Skin of body (tissue), 2 donors: ENCODE measurements around the gene VIPR2. TPM values are rescaled to one million over a fixed set of nuclear protein-coding genes. Genes with fewer than 3 reads are reported as not detected.

Source experiments
- DNase-seq: peaks from one replicate; lab custom pipeline; 2025; lab: John Stamatoyannopoulos, UW
- total RNA-seq: library from RNA; depleted of rRNA; stranded (reverse); fragments of >200 nt; gene quantifications from one replicate; pipeline ENCODE4 v1.2.3, GENCODE V29; 2014

VIPR2 gene
- total RNA-seq, 1 donor from 2014 or later = 0.99 TPM

DNA sequence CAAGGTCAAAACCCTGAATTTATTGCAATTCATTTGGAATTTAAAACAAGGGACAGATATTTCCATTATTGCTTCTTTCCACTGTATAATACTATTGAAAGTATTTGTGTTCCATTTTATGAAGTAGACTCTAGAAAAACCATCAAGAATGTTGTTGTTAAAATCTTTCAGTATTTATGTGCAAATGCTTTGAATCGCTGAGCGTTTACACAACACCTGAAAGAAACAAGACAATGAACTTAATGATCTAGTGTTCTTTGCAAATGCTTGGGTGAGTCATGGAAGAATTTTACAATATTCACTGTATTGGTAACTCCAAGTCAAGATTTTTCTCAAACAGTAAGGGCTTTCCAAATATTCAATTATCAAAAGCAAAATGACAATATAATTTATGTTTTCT, 97.1 kb downstream of the VIPR2 start:
- no peak for DNase-seq

DNA sequence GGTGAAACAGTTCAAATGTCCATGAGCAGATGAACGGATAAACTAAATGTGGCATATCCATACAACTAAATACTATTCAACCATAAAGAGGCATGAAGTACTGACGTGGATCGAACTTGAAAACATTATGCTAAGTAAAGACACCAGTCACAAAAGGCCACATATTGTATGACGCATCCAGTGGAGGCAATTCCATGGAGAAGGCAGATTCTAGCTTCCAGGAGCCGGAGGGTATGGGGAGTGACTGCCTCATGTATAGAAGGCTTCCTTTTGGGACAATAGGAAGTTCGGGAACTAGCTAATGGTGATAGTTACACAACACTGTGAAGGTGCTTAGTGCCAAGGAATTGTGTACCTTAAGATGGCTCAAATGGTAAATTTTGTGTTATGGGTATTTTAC, 98.4 kb downstream of the VIPR2 start:
- DNase-seq = no peak

DNA sequence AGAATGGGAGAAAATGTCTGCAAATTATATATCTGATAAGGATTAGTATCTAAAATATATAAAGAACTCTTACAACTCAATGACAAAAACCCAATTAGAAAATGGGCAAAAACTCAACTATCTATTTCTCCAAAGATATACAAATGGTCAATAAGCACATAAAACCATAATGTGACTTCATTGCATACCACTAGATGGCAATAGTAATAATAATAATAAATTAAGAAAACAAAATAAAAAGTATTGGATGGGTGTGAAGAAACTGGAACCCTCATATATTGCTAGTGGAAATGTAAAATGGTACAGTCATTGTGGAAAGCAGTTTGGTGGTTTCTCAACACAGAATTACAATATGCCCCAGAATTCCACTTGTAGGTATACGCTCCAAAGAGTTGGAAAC, 98.8 kb downstream of the VIPR2 start:
- DNase-seq = no peak

DNA sequence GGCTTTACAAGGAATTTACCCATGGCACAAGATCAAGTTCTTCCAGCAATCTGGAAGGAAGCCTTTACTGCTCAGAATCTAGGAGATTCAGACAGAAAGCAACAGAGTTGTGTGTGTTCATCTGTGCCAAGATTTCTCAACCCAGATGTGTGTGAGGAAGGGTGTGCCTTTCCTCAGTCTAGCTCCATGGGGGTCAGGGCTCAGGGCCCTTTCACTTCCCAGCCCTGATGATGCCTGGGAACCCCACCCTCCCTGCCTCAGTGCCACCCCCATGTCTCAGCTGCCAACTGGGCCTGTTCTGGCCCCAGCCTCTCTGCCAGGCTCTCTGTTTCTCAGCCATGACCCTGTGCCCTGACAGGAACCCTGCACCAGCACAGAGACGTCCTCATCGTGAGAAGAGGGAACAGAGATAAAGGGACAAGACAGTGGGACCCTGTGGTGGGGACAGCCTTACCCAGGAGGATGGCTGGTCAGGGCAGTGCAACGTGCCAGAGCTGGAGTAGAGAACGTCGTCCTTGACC, 102.0 kb downstream of the VIPR2 start:
- DNase-seq = peak; percentile 46

DNA sequence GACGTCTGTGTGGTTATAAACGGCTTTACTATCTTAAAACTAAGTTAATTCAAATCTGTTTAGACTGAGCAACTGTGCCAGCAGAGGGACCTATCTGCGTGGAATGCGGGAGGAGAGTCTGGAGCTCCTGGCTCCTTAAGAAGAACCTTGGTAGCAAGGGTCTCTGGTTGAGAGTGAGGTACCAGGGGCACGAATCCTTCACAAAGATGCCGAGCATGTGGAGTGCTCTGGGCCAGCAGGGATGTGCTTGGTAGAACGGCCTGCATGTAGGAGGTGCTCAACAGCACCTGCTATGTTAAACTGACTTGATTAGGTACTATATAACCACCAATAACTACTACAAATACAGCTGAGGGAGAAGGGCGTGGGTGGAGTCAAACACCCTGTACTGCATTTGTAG, 102.6 kb downstream of the VIPR2 start:
- DNase-seq = no peak

DNA sequence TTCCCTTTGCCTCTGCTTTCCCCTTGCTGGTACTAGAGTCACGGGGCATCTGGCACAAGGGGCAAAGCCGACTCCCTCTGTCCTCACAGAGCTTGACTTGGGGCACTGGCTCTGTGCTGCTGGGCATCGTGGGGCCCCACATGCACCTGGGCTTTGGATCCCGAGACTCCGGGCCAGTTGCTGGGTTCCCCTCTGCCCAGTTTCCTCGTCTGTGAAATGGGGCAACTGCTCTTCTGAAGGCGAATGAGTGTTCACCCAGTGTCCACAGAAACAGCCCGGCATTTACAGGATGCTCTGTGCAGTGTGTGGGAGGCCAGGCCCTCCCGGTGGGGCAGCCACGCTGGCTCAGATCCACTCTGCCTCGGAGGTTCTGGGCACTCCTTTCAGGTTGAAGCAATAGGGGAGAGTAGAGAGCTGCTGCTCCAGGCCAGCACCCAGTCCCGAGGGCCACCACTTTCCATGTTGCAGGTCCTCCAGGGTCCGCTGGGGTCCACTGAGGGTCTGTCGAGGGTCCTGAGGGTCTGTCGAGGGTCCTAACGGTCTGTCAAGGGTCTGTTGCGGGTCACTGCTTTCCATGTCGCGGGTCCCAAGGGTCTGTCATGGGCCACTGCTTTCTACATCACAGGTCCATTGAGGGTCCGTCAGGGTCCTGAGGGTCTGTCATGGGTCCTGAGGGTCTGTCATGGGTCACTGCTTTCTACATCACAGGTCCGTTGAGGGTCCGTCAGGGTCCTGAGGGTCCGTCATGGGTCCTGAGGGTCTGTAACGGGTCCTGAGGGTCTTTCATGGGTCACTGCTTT, 103.6 kb downstream of the VIPR2 start:
- DNase-seq = no peak

DNA sequence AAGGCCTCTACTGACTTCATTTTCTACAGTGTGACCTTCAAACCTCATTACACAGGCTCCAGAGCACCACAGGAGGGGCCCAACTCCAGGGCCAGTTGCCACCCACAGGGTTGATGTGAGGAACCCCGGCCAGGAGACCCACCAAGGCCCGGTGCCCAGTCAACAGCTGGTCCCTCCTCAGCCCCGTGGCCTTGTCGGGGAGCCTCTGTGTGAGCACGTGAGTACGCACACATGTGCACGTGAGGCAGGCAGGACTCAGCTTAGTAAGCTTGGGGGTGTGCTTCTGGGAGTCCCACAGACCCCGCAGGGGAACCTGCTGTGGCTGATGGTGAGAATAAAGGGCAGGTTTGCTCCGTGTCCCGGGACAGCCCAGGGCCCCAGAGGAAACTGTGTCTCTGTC, 104.5 kb downstream of the VIPR2 start:
- DNase-seq = no peak

DNA sequence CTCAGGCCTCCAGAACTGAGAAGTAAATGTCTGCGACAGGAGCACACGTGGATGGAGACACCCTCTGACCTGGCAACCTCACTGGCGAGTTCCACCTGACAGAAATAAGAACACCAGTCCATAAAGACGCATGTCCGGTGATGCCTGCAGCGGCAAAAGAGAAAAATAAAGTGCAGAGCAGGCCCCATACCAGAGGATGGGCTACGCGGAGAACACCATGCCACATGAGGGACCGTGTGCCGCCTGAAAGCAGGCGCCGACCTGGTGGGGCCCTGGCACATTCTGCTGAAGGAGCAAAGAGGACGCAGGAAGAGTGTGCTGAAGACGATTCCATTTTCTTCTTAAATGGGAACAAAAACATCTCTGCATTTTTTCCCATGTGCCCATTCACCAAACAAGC, 105.0 kb downstream of the VIPR2 start:
- DNase-seq = no peak

DNA sequence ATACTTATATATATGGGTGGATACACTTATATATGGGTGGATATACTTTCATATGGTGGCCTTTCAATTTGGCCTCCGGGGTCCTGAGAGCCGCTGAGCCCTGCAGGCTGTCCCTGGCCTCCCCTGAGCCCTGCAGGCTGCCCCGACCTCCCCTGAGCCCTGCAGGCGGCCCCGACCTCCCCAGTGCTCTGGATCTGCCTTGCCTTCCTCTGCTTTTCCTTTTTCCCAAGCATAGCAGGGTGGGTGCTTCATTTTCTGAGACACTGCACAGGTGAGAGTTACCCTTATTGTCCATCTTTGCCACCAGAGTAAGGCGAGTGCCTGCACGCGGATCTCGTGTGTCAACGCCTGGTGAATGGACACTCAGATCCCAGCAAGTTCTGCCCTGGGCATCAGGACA, 106.6 kb downstream of the VIPR2 start:
- DNase-seq = no peak

DNA sequence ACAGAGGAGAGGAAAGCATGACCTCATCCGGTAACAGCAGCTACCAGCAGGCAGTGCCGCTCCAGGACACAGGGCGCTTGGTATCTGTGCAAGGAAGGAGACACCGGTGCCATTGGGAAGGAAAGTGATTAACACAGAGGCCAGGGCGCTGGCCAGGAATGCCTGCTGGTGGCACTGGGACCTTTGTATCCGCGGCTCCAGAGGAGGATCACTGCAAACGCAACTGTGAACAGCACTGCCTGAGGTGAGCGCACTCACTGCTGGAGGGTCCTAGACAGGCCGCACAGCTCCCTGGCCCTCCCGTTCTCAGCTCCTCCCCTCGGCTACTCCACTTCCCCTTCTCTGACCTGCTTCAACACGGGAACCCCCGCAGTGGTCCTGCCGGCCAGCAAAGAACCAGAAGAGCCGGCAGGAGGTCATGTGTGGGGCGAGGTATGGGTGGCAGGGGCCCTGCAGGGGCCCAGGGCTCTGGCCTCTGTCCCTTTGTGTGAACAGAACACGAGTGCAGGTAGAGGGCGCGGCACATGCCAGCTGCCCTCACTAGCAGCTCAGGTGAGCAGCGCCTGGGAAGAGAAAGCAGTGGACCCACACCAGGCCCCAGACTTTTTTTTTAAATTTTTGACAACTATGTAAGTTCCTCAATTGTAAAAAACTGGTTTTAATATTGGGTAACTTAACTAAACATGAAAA, 107.6 kb downstream of the VIPR2 start:
- DNase-seq = no peak

DNA sequence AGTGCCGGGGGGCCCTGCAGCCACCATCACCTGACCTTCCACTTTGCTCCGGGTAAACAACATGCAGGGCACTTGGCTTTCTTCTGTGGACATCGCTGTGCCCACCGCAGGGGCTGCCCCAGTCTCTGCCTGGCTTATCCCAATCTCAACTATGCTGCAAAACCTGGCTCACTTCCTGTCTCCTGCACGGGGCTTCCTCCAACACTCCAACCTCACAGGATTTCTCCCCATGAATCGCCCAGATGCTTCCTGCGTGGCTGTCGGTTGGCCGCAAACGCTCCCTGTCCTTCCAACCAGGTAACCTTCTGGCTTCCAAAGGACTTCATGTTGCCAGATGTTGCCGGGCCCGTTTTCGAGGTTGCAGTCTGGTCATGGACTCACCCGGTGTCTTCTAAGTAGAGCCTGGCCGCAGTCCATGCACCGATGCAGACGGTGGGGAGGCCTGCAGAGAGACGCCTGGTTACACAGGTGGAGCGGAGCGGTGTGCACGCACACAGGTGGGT, 109.0 kb downstream of the VIPR2 start:
- DNase-seq = no peak

DNA sequence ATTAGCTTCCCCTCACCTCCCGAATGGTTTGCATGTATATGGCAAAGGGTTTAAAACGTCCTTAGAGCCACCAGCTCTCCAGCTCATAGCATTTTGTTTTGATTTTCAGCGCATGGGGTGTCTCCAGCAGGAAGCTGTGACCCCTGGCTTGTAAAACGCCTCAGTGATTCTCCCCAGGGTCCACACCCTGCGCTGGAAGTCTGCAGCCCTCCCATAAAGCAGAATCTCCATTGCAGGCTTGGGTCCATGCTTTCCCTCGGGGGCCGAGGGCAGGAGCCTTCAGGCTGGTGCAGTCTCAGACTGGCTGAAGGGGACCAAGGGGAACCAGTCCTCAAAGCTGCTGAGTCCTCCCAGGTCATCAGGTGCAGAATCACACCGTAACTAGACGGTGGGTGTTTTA, 109.7 kb downstream of the VIPR2 start:
- DNase-seq = no peak

DNA sequence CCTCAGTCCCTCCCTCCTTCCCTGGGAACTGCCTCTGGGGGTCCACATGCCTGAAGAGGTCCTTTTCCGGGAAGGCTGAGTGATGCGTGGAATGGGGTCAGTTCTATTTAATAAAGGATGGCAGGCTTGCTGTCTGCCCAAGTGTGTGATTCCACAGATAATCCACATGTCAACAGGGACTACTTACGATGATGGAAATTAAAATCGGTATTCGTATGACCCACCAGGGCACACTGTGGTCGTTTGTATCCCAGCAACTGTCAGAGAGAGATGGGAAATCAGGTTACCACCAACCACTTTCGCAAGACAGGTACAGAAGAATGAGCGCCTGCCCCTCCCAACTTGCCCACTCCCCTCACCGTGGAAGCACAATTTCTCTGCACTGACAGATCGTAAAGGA, 110.3 kb downstream of the VIPR2 start:
- DNase-seq = no peak

DNA sequence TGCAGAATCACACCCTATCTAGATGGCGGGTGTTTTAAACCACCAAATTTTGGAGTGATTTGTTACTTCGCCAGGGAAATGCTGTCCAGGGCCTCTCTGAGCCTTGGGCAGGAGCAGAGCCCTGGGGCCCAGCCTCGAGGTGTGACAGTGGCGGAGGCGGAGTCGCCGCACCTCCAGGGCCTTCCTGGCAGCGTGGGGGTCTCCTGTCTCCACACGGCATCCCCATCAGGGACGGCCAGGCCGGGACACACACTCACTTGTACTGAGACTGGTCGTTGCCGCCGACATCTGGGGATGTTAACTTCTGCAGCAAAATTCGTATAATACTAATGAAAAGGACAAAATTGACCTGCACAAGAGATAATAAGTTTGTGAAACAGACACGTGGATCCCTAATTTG, 110.7 kb downstream of the VIPR2 start:
- DNase-seq = no peak

DNA sequence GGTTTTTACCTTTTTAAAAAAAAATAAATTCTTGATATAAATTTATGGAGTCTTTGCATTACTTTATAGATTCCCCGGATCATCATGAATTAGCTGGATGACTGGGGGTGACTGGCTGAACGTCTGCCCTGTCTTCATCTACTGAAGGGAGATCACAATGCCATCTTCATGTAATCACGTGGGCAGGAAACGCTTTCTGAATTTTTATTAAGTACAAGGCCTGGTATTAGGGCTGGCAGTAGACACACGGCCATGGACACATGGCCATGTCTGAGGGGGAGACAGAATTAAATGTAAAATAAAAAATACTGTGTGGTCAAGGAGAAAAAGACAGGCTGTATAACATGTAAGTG, 111.2 kb downstream of the VIPR2 start:
- no peak for DNase-seq

DNA sequence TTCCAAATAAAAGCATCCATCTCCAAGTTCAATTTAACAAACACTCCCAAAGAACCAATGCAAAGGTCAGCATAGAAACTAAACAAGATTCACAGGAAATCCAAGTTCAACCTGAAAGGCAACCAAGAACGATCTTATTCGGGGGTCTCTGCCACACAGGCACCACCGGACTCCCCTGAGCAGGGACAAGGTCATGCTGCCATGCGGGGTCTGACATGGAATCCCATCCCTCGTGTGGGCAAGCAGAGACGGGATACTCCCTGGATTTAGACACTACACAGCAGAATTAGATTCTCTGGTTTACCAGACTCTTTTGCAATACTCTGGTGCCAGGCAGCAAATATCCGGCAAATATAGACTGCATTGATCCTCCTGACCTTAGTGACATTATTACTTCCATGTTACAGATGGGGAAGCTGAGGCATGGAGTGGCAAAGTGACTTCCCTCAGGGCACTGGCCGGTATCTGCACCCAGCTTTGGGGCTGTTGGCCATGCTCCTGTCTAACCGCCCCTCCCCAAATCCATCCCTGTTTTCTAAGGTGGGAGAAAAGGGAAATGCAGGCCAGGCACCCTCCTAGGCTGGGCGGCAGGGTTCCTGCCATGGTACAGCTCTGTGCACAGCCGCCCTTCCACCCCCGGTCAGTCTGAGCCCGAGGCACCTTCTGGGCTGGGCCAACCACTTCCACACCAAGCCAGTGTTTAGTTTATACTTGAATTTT, 111.8 kb downstream of the VIPR2 start:
- no peak for DNase-seq

DNA sequence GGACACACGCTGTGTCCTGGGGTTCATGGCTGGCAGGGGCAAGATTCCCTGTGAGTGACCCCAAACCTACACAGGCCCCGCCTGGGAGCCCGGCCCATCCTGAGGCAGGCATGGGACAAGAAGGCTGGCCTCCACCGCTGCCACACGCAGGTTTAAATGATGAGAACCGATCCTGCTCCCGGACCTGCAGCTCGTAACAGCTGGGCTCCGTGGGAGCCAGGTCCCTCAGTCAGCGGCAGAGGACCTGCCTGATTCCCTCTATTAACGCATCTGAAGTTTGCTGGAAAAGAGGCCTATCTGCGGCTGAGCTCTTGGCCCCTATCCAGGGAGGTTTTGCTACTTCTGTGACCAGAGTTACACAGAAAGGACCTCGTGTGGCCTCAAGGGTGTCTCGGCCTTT, 112.3 kb downstream of the VIPR2 start:
- DNase-seq = no peak

DNA sequence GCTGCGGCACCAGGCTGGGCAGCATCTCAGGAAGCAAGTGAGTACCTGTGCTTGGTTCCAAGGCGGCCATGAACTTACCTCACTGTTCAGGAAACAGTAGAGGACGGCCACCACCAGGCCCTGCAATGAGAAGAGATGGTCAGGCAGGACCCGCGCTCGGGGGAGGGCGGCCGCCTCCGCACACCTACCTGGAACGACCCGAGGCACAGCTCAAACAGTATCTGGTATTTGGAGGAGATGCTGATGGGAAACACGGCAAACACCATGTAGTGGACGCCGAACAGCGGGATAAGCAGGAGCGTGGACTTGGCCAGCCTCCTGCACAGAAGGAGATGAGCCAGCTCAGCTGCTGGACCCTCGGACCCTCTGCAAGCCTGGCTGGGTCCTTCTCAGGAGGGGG, 112.9 kb downstream of the VIPR2 start:
- no peak for DNase-seq

DNA sequence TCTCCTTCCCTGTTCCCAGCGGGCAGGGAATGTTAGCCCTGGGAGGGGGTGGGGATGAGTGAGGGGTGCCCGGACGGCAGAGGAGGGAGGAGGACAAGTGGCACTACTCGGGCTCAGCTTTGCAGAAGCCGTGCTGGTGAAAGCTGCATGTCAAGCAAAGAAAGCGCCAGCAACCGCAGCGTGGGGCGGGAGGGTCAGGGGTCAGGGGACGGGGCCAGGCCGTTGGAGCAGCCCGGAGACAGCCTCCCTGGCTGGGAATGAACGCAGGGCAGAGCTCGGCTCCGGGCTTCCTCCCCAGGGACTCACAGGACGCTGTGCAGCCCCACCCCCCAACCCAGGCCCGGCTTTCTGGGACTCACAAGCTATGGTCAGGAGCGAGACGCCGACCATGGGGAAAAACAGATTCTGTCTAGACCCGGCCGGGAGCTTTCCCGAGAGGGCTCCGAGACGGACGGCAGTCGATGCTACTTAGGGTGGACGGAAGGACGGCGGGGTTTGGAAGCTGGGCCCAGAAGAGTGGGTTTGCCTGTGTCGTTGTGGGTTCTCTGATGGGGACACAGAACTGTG, 113.4 kb downstream of the VIPR2 start:
- no peak for DNase-seq

DNA sequence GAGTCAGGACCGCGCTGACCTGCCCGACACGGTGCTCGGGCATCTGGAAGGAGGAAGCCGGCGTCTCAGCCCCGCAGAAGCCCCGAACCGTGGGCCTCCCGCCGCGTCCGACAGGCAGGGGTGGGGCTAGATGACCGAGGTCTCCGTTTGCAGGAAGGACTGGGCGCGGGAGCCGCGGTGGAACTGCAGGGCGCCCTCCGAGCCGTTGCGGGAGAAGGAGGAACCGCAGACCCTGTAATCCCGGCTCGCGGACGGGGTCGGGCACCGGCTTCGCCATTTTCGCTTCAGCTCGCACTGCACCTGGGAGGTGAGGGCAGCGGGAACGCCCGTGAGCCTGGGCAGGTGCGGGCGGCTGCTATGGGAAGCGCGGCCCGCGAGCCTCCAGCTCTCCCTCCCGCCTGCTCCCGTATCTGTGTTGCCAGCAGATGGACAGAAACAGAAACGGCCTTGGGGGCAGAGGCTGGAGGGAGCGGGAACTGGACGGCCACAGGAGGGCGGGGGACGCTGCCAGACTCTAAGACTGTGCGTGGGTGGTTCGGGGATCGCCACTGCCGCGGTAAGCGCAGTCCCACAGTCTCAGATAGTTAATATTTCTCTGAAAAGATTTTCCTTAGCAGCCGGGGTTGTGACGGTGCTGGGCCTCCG, 114.1 kb downstream of the VIPR2 start:
- no peak for DNase-seq
